ENCODE data around the gene STUB1. TPM values are rescaled to one million over a fixed set of nuclear protein-coding genes. Genes with fewer than 3 reads are reported as not detected.

Gene STUB1
- total RNA-seq, 1 donor from 2014 or later: 87.1 TPM

DNA sequence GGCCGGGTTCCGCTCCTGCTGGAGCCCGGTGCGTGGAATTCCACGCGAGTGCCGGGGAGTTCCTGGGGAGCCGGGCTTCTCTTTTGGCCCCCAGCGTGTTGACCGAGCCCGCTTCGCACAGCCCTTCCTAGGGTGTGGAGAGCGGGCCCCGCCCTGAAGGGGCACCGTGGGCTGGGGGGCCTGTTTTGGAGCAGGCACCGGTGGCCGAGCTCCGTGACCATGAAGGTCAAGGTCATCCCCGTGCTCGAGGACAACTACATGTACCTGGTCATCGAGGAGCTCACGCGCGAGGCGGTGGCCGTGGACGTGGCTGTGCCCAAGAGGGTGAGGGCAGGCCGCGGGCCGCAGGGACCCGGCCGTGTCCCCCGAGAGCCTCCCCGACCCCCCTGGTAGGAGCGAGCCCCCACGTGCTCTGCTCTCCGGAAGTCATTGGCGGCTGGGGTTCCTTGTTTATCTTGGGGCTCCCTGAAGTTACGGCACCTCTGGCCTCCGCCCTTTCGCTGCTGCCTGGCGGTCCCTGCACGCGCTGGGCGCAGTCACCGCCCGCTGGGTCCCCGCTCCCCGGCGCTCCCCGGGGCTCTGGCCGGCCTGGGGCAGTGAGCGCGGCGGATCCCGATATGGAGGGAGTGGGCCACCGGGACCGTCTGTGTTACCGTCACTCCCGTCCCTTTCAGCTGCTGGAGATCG, 47.2 kb downstream of the STUB1 start:
- Mint-ChIP-seq H3K4me1 (ENCODE audit: low read depth) (no peaks in the 10 kb centered on the region), H3K27me3 (peaks cover 15% of the 10 kb centered on the region), H3K27ac (no peak overlapping the region), H3K9me3 (ENCODE audit: low read depth) (no peaks in the 10 kb centered on the region), H3K4me3 (ENCODE audit: low read depth) (no peak overlapping the region), H3K36me3 (ENCODE audit: insufficient read depth) (no peaks in the 10 kb centered on the region)
- TF ChIP-seq, protein P1, sequence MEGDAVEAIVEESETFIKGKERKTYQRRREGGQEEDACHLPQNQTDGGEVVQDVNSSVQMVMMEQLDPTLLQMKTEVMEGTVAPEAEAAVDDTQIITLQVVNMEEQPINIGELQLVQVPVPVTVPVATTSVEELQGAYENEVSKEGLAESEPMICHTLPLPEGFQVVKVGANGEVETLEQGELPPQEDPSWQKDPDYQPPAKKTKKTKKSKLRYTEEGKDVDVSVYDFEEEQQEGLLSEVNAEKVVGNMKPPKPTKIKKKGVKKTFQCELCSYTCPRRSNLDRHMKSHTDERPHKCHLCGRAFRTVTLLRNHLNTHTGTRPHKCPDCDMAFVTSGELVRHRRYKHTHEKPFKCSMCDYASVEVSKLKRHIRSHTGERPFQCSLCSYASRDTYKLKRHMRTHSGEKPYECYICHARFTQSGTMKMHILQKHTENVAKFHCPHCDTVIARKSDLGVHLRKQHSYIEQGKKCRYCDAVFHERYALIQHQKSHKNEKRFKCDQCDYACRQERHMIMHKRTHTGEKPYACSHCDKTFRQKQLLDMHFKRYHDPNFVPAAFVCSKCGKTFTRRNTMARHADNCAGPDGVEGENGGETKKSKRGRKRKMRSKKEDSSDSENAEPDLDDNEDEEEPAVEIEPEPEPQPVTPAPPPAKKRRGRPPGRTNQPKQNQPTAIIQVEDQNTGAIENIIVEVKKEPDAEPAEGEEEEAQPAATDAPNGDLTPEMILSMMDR (IDR thresholded peaks at IDR 0.05; ENCODE audit: unreplicated experiment): no peak
- no peak for DNase-seq (ENCODE audit: low spot score, unreplicated experiment)

DNA sequence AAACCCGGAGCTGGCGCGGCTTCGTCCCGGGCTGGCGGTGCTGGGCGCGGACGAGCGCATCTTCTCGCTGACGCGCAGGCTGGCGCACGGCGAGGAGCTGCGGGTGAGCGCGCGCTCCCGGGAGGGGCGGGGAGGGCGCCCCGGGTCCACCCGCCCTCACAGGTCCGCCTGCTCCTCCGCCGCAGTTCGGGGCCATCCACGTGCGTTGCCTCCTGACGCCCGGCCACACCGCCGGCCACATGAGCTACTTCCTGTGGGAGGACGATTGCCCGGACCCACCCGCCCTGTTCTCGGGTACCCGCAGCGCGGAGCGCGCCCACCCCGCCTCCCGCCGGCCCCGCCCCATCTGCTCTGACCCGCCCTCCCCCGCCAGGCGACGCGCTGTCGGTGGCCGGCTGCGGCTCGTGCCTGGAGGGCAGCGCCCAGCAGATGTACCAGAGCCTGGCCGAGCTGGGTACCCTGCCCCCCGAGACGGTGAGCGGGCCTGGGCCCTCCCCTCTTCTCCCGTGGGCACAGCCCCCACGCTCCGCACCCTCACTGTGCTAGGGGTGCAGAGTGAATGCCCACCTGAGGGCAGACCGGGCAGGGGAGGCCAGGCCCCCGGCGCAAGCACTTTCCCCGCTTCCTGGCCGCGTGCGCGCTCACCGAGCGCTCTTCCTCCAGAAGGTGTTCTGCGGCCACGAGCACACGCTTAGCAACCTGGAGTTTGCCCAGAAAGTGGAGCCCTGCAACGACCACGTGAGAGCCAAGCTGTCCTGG, 48.1 kb downstream of the STUB1 start:
- Mint-ChIP-seq H3K27ac (no peak overlapping the region), H3K4me1 (ENCODE audit: low read depth) (no peaks in the 10 kb centered on the region), H3K9me3 (ENCODE audit: low read depth) (no peaks in the 10 kb centered on the region), H3K27me3 (peaks cover 15% of the 10 kb centered on the region), H3K4me3 (ENCODE audit: low read depth) (no peak overlapping the region), H3K36me3 (ENCODE audit: insufficient read depth) (no peaks in the 10 kb centered on the region)
- DNase-seq (ENCODE audit: low spot score, unreplicated experiment): no peak
- TF ChIP-seq, protein P1 (IDR thresholded peaks at IDR 0.05; ENCODE audit: unreplicated experiment): no peak

DNA sequence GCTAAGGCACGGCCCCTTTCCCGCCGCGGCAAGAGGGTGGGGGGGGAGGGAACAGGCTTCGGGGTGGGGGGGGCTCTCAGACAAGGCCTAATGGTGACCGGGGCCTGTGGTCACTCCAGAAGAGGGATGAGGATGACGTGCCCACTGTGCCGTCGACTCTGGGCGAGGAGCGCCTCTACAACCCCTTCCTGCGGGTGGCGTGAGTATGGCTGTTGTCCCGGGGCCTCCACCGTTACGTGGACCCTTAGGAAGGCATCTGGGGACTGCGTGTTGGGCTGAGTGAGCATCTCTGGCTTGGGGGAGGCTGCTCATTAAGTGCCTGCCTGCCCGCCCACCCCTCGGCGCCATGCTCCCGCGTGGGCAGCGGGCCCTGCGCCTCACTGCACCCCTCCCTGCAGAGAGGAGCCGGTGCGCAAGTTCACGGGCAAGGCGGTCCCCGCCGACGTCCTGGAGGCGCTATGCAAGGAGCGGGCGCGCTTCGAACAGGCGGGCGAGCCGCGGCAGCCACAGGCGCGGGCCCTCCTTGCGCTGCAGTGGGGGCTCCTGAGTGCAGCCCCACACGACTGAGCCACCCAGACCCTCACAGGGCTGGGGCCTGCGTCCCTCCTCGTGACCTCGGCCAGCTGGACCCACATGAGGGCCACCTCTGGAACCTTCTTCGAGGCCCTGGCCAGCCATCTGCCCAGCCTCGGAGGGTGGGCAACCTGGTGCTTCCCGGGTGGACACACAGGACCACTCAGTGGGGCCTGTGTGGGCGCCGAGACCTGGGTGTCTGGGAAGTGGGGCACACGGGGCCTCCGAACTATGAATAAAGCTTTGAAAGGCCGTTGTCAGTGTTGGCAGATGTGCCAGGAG, 48.9 kb downstream of the STUB1 start:
- H3K27me3 Mint-ChIP-seq: peaks cover 15% of the 10 kb centered on the region

DNA sequence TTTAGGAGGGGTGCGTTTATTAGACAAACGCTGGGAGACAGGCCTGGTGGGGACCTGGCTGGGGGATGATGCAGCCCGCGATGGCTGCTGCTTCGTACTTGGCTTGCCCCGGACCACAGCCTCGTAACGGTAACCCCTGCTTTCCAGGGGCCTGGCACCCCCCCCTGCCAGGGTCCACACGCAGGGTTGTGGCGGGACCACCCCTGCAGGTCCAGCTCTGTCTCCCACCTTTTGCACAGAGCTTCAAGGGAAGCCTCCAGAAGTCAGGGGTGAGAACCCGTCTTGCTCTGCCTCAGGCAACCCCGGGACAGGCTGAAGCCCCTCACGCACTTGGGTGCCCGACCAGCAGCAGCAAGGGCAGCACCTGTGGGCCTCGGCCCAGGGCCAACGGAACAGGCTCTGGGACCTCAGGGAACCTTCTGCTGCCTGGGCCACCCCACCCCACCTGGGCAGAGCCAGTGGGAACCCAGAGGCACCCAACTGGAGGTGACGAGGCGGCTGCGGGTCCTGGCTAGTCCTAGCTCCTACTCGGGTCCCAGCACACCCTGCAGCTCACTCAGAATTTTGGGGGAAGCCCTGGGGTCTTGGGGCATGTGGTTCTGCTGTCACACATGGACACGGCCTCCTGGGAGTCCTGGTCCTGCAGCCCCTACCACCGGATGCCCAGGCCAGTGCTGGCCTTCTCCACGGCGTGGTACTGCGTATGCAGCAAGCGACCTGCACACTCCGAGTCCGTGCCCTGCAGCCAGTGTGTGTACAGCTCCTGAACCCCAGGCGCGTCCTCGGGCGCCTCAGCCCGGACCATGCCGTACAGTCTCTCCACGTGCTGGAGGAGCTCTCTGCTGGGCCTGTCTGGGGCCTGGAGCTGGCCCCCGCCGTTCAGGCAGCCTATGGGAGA, 49.8 kb downstream of the STUB1 start:
- Mint-ChIP-seq H3K27ac (no peak overlapping the region), H3K36me3 (ENCODE audit: insufficient read depth) (no peaks in the 10 kb centered on the region), H3K4me1 (ENCODE audit: low read depth) (no peaks in the 10 kb centered on the region), H3K27me3 (peaks cover 15% of the 10 kb centered on the region), H3K9me3 (ENCODE audit: low read depth) (no peaks in the 10 kb centered on the region), H3K4me3 (ENCODE audit: low read depth) (no peak overlapping the region)
- TF ChIP-seq, protein P1 (IDR thresholded peaks at IDR 0.05; ENCODE audit: unreplicated experiment): no peak
- no peak for DNase-seq (ENCODE audit: low spot score, unreplicated experiment)

More for the DNA sequence above, 48.9 kb downstream of the STUB1 start:
- no peaks in the 10 kb centered on the region for H3K4me1 Mint-ChIP-seq (ENCODE audit: low read depth)
- TF ChIP-seq, protein P1 (IDR thresholded peaks at IDR 0.05; ENCODE audit: unreplicated experiment): no peak
- no peak for DNase-seq (ENCODE audit: low spot score, unreplicated experiment)
- no peaks in the 10 kb centered on the region for H3K36me3 Mint-ChIP-seq (ENCODE audit: insufficient read depth)
- H3K9me3 Mint-ChIP-seq (ENCODE audit: low read depth): no peaks in the 10 kb centered on the region
- no peak overlapping the region for H3K27ac Mint-ChIP-seq
- H3K4me3 Mint-ChIP-seq (ENCODE audit: low read depth): no peak overlapping the region
